ENCODE results near the gene FANCL.
"Not testable (repeated sequence)": the region's sequence is repeated elsewhere in the genome, so short reads cannot be mapped to it uniquely, and the experiment has no call there.

Gene FANCL

GRCh38 chr2:58204195-58204959 is 36.7 kb downstream of the FANCL start:
- no peak for DNase-seq

- DNase-seq, result no peak
Observed at GRCh38 chr2:58203018-58203417, 38.1 kb downstream of the FANCL start.

GRCh38 chr2:58202404-58202803 is 38.7 kb downstream of the FANCL start:
- no peak for DNase-seq

GRCh38 chr2:58197894-58198293 is 43.2 kb downstream of the FANCL start:
- no peak for DNase-seq

GRCh38 chr2:58195662-58196061 is 45.5 kb downstream of the FANCL start:
- no peak for DNase-seq

GRCh38 chr2:58194458-58194857 is 46.7 kb downstream of the FANCL start:
- DNase-seq, result no peak

GRCh38 chr2:58187022-58187421 is 54.1 kb downstream of the FANCL start:
- DNase-seq, result not testable (repeated sequence)

GRCh38 chr2:58186501-58186900 is 54.6 kb downstream of the FANCL start:
- DNase-seq, result no peak

- DNase-seq, result no peak
Observed at GRCh38 chr2:58182527-58182926, 58.6 kb downstream of the FANCL start.

- no peak for DNase-seq
Observed at GRCh38 chr2:58180635-58181034, 60.5 kb downstream of the FANCL start.

- DNase-seq, result not testable (repeated sequence)
Observed at GRCh38 chr2:58180175-58180574, 61.0 kb downstream of the FANCL start.

- not testable (repeated sequence) for DNase-seq
Observed at GRCh38 chr2:58177187-58177586, 63.9 kb downstream of the FANCL start.

GRCh38 chr2:58171831-58172230 is 69.3 kb downstream of the FANCL start:
- not testable (repeated sequence) for DNase-seq

GRCh38 chr2:58170334-58170933 is 70.7 kb downstream of the FANCL start:
- not testable (repeated sequence) for DNase-seq

- not testable (repeated sequence) for DNase-seq
Observed at GRCh38 chr2:58169845-58170244, 71.3 kb downstream of the FANCL start.

- DNase-seq, result not testable (repeated sequence)
Observed at GRCh38 chr2:58168130-58168529, 73.0 kb downstream of the FANCL start.

- no peak for DNase-seq
Observed at GRCh38 chr2:58163913-58164312, 77.2 kb downstream of the FANCL start.

- DNase-seq, result no peak
Observed at GRCh38 chr2:58158481-58158880, 82.6 kb downstream of the FANCL start.

- DNase-seq, result no peak
Observed at GRCh38 chr2:58157754-58158153, 83.4 kb downstream of the FANCL start.

- no peak for DNase-seq
Observed at GRCh38 chr2:58156780-58157179, 84.3 kb downstream of the FANCL start.

- DNase-seq, result no peak
Observed at GRCh38 chr2:58155160-58155778, 85.9 kb downstream of the FANCL start.

GRCh38 chr2:58146707-58147106 is 94.4 kb downstream of the FANCL start:
- no peak for DNase-seq

- not testable (repeated sequence) for DNase-seq
Observed at GRCh38 chr2:58145769-58146168, 95.4 kb downstream of the FANCL start.

GRCh38 chr2:58140508-58141072 is 100.5 kb downstream of the FANCL start:
- no peak for DNase-seq

Measured in midbrain (tissue), 1 donor.